Thoracic aorta (tissue), 2 donors: ENCODE data around the gene CTSF. TPM values are rescaled to one million over a fixed set of nuclear protein-coding genes. Genes with fewer than 3 reads are reported as not detected.

ENCODE experiments used
- ATAC-seq: fragments of 150-250 bp; one replicate; pipeline ENCODE4 v1.8.0; 2017; ENCODE audit warnings: low read depth; ENCODE audit not compliant: insufficient number of reproducible peaks, low FRiP score
- DNase-seq: peaks from one replicate; pipeline ENCODE4 v3.0.0-alpha.2; 2020; ENCODE audit warnings: low spot score
- H3K27ac ChIP-seq, 2 donors: fragments of 200-600 bp; sonication (generic); 1 replicate in 1 of 2; 2 replicates in 1 of 2; pipeline ENCODE4 v1.5.1; 2016; ENCODE audit warnings: mild to moderate bottlenecking in 2 of 2, moderate library complexity in 2 of 2
- H3K27me3 ChIP-seq: fragments of 200-600 bp; sonication (generic); replicated peaks from 2 replicates; pipeline ENCODE4 v1.6.0; 2016; ENCODE audit warnings: mild to moderate bottlenecking; ENCODE audit not compliant: insufficient read depth
- H3K36me3 ChIP-seq: fragments of 200-600 bp; sonication (generic); one replicate; pipeline ENCODE4 v1.5.1; 2016
- H3K4me1 ChIP-seq, 2 donors: fragments of 200-600 bp; sonication (generic); 1 replicate in 1 of 2; 2 replicates in 1 of 2; pipeline versions ENCODE4 v1.5.1 to v1.6.0; 2016; ENCODE audit warnings: low read depth in 2 of 2, mild to moderate bottlenecking in 1 of 2; ENCODE audit not compliant: control insufficient read depth in 1 of 2
- H3K4me3 ChIP-seq: fragments of 200-600 bp; sonication (generic); 2 replicates; pipeline ENCODE4 v1.5.1; 2016; ENCODE audit warnings: mild to moderate bottlenecking
- H3K9me3 ChIP-seq: fragments of 200-600 bp; sonication (generic); 2 replicates; pipeline ENCODE4 v1.5.1; 2016
- CTCF ChIP-seq: fragments of 200-600 bp; sonication (generic); IDR thresholded peaks from one replicate; pipeline ENCODE4 v1.5.1; 2019; ENCODE audit warnings: antibody characterized with exemption
- total RNA-seq, 2 donors: library from RNA; depleted of rRNA; stranded (reverse); fragments of >200 nt; gene quantifications; one replicate each; pipeline versions ENCODE4 v1.1.0 to v1.2.3, GENCODE V29; 2016

CTSF gene
- total RNA-seq, 2 donors from 2014 or later, result 122 to 195 TPM

- Histone ChIP-seq H3K4me3 (no peak overlapping the region), H3K27me3 (no peaks in the 10 kb centered on the region), H3K4me1 (peaks cover 4 to 15% of the 10 kb centered on the region in 2 donors), H3K9me3 (no peaks in the 10 kb centered on the region), H3K36me3 (no peaks in the 10 kb centered on the region), H3K27ac (no peak overlapping the region)
- no peak for TF ChIP-seq CTCF
- ATAC-seq (no peak), DNase-seq (no peak)
Measured at GRCh38 chr11:66564984-66565383, 3.4 kb downstream of the CTSF start.

GRCh38 chr11:66564538-66564937, 3.9 kb downstream of the CTSF start:
- Histone ChIP-seq H3K36me3 (no peaks in the 10 kb centered on the region), H3K4me1 (peaks cover 4 to 15% of the 10 kb centered on the region in 2 donors), H3K27ac (no peak overlapping the region), H3K4me3 (no peak overlapping the region), H3K9me3 (no peaks in the 10 kb centered on the region), H3K27me3 (no peaks in the 10 kb centered on the region)
- no peak for TF ChIP-seq CTCF
- ATAC-seq (no peak), DNase-seq (no peak)

- Histone ChIP-seq H3K27ac (no peak overlapping the region), H3K4me3 (no peak overlapping the region), H3K36me3 (no peaks in the 10 kb centered on the region), H3K27me3 (no peaks in the 10 kb centered on the region), H3K4me1 (peaks cover 8 to 16% of the 10 kb centered on the region in 2 donors), H3K9me3 (no peaks in the 10 kb centered on the region)
- DNase-seq, result no peak
- no peak for ATAC-seq
- TF ChIP-seq CTCF, result no peak
Measured at GRCh38 chr11:66563832-66564231, 4.6 kb downstream of the CTSF start.

- H3K27ac ChIP-seq, result no peak overlapping the region
- TF ChIP-seq CTCF, result no peak
- H3K27me3 ChIP-seq, result no peaks in the 10 kb centered on the region
- H3K9me3 ChIP-seq, result no peaks in the 10 kb centered on the region
- no peaks in the 10 kb centered on the region for H3K36me3 ChIP-seq
- DNase-seq (no peak), ATAC-seq (no peak)
- no peak overlapping the region for H3K4me3 ChIP-seq
- H3K4me1 ChIP-seq, result peaks cover 10 to 17% of the 10 kb centered on the region in 2 donors
Measured at GRCh38 chr11:66562907-66563583, 5.4 kb downstream of the CTSF start.

GRCh38 chr11:66562275-66562674, 6.1 kb downstream of the CTSF start:
- no peak for TF ChIP-seq CTCF
- Histone ChIP-seq H3K27ac (no peak overlapping the region), H3K27me3 (no peaks in the 10 kb centered on the region), H3K9me3 (no peaks in the 10 kb centered on the region), H3K4me3 (no peak overlapping the region), H3K4me1 (peaks cover 6 to 10% of the 10 kb centered on the region in 2 donors), H3K36me3 (no peaks in the 10 kb centered on the region)
- DNase-seq, result no peak
- no peak for ATAC-seq
